Naive thymus-derived CD8-positive, alpha-beta T cell (primary cell): ENCODE measurements around the gene BTBD19. TPM values are rescaled to one million over a fixed set of nuclear protein-coding genes. Genes with fewer than 3 reads are reported as not detected.
A peak's percentile ranks its signal among the peaks of the same experiment; 100 is the strongest.
"Not testable (repeated sequence)": the region's sequence is repeated elsewhere in the genome, so short reads cannot be mapped to it uniquely, and the experiment has no call there.

ENCODE experiments used
- ATAC-seq, 2 donors: fragments of 150-1000 bp; cut with Tn5 transposase in 1 of 2; sonication (Bioruptor Pico), chemical (Tn5 transposase) in 1 of 2; 1 replicate in 1 of 2; 2 replicates in 1 of 2; pipeline ENCODE4 v1.10.0; 2021; ENCODE audit warnings: mild to moderate bottlenecking in 2 of 2, moderate library complexity in 2 of 2
- POLR2A ChIA-PET: fragments of 350-600 bp; sonication (Branson Sonifier 250); formaldehyde crosslinking; loops from one replicate; lab custom pipeline; 2021; ENCODE audit warnings: antibody characterized with exemption; lab: Charles Lee
- DNase-seq, 10 donors: peaks; one replicate each; pipeline versions ENCODE4 v3.0.0 to v3.0.0-alpha.2; 2020 to 2022
- H3K27ac Mint-ChIP-seq, 10 donors: one replicate each; pipeline ENCODE4 v1.8.0; 2020 to 2022; ENCODE audit warnings: mild to moderate bottlenecking in 10 of 10, mixed read lengths in 10 of 10, moderate library complexity in 4 of 10, inconsistent platforms in 1 of 10
- H3K27me3 Mint-ChIP-seq, 5 donors: one replicate each; pipeline ENCODE4 v1.8.0; 2021 to 2022; ENCODE audit warnings: mixed read lengths in 5 of 5
- H3K36me3 Mint-ChIP-seq, 3 donors: one replicate each; pipeline ENCODE4 v1.8.0; 2020 to 2022; ENCODE audit warnings: mixed read lengths in 3 of 3, mild to moderate bottlenecking in 2 of 3, inconsistent platforms in 1 of 3
- H3K4me1 Mint-ChIP-seq, 4 donors: one replicate each; pipeline ENCODE4 v1.8.0; 2021 to 2022; ENCODE audit warnings: mixed read lengths in 4 of 4
- H3K4me3 Mint-ChIP-seq, 10 donors: one replicate each; pipeline ENCODE4 v1.8.0; 2020 to 2022; ENCODE audit warnings: mild to moderate bottlenecking in 10 of 10, mixed read lengths in 10 of 10, moderate library complexity in 6 of 10, inconsistent platforms in 1 of 10
- H3K9me3 Mint-ChIP-seq, 9 donors: one replicate each; pipeline ENCODE4 v1.8.0; 2020 to 2022; ENCODE audit warnings: mixed read lengths in 9 of 9, mild to moderate bottlenecking in 3 of 9, inconsistent platforms in 1 of 9, moderate library complexity in 1 of 9
- polyA plus RNA-seq, 3 donors: library from polyadenylated mRNA; unstranded; fragments of 300-500 nt; fragmentation: Illumina TruSeq; gene quantifications; one replicate each; pipeline ENCODE4 v1.2.3, GENCODE V29; 2021
- total RNA-seq, 8 experiments: library from RNA in 2 of 8; stranded (reverse) in 2 of 8; gene quantifications; one replicate each; pipeline ENCODE4 v1.2.3 and lab custom pipeline; 2021 to 2026

The BTBD19 gene
- total and polyA plus RNA-seq, 5 experiments from 2014 or later = 0.16 to 8.8 (median 0.47) TPM

DNA sequence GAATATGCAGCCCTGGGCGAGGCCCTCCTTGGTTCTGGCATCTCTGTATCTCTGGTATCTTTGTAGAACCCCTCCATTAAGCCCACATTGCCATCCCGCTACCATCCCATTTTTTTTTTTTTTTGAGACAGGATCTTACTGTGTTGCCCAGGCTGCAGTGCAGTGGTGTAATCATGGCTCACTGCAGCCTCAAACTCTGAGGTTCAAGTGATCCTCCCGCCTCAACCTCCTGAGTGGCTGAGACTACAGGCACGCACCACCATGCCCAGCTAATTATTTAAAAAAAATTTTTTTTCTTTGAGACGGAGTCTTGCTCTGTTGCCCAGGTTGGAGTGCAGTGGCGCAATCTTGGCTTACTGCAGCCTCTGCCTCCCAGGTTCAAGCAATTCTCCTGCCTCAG lies 16.1 kb downstream of the BTBD19 start:
- peak in 1 of 10 donors; percentile 3 for DNase-seq
- not testable (repeated sequence) for H3K27me3 Mint-ChIP-seq, H3K9me3 Mint-ChIP-seq, H3K36me3 Mint-ChIP-seq, H3K27ac Mint-ChIP-seq, ATAC-seq, H3K4me3 Mint-ChIP-seq
- peaks cover 13 to 24% (median 20%) of the 10 kb centered on the region in 4 donors for H3K4me1 Mint-ChIP-seq
- POLR2A ChIA-PET = interaction anchor here (8.4 kb wide), 1 partner anchor 20 kb away, joined by 590 read pairs; the partner anchor contains the start of genes BTBD19, DYNLT4 and PLK3

DNA sequence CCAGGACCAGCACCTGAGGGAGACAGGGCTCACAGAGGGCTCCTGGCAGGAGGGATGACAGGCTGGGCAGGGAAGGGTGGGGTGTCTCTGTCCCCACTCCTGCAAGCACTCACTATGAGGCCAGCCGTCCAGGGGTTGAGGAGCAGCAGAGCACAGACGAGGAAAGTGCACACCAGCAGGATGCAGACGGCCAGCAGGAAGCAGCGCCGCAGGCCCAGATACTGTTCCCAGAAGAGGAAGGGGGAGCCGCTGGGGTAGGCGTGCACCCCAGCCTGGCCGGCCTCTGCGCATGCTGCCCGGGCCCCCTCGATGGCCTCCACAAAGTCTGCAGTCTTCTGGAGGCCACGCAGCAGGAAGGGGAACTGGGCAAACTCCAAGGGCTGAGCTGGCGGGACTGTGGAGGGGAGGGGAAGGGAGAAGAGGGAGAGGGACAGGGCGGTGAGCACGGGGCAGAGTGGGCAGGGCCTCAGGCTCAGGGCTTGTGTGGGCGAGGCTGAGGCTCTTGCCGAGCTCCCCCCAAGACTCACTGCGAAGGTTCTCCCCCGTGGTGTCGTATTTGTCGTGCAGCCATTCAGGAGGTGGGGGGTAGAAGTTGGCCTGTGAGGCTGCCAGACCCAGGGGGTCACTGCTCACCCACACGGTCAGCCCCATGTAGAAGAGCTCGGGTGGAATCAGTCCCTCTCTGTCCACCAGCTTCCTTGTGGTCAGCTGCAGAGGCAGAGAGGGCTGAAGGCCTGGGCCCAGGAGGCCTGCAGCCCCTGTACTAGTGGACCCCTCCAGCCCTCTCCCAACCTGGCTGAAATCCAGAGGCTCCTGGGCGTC lies 18.3 kb downstream of the BTBD19 start:
- ATAC-seq (no peak), DNase-seq (peak in 1 of 10 donors; percentile 50)
- no peaks in the 10 kb centered on the region for H3K9me3 Mint-ChIP-seq
- no peaks in the 10 kb centered on the region for H3K27me3 Mint-ChIP-seq
- no peak overlapping the region for H3K27ac Mint-ChIP-seq
- POLR2A ChIA-PET = interaction anchor here (0.6 to 2.8 kb wide), 6 partner anchors 9 to 146 kb away, joined by 3 to 18 read pairs (median 4); partner anchors contain the start of genes BEST4, BTBD19 and PLK3
- H3K4me1 Mint-ChIP-seq = peaks cover 0 to 2% (median 1%) of the 10 kb centered on the region in 4 donors
- no peaks in the 10 kb centered on the region for H3K36me3 Mint-ChIP-seq
- H3K4me3 Mint-ChIP-seq = no peak overlapping the region

DNA sequence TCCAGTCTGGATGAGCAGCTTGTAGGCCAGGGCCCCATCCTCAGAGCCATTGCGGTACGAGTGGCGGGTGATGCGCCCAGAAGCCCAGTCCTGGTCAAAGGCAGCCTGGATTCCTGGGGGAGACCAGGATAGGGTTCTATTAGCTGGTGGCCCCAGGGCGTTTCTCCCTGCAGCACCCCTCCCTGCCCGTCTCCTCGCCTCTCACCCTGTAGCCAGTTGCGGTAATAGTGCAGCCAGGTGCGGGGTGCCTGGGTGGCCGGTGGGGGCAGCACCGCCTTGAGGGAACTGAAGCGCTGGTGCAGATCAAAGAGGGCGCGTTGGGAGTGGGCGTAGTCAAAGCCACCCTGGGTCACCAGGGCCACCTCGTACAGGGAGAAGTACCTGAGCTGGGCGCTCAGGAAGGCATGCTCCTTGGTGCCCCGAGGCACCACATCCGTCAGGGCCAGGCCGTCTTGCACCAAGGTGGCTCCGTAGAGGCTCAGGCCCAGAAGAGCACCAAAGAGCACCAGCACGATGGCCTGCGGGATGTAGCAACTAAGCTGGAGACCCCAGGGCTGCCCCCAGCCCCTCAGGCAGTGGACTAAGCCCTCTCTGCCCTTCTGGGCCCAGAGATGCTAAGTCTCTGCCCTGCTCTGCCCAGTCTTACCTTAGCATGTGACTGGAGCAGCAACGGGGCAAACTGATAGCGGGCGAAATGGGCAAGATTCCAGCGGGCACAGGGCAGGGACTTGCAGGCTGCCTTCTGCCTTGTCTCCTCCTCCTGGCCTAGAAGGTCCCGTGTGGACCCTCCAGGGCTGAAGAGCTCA lies 19.1 kb downstream of the BTBD19 start:
- H3K27ac Mint-ChIP-seq = peak overlapping the region in 1 of 10 donors; percentile 17
- no peaks in the 10 kb centered on the region for H3K9me3 Mint-ChIP-seq
- no peak overlapping the region for H3K4me3 Mint-ChIP-seq
- peak in 1 of 10 donors; percentile 45 for DNase-seq
- ATAC-seq = no peak
- no peaks in the 10 kb centered on the region for H3K27me3 Mint-ChIP-seq
- H3K36me3 Mint-ChIP-seq = no peaks in the 10 kb centered on the region
- H3K4me1 Mint-ChIP-seq = peaks cover 0 to 1% (median under 1%) of the 10 kb centered on the region in 4 donors
- POLR2A ChIA-PET = interaction anchor here (0.6 to 2.8 kb wide), 5 partner anchors 18 to 97 kb away, joined by 3 to 18 read pairs (median 5); partner anchors contain the start of genes BTBD19, PLK3 and RNU5D-1

DNA sequence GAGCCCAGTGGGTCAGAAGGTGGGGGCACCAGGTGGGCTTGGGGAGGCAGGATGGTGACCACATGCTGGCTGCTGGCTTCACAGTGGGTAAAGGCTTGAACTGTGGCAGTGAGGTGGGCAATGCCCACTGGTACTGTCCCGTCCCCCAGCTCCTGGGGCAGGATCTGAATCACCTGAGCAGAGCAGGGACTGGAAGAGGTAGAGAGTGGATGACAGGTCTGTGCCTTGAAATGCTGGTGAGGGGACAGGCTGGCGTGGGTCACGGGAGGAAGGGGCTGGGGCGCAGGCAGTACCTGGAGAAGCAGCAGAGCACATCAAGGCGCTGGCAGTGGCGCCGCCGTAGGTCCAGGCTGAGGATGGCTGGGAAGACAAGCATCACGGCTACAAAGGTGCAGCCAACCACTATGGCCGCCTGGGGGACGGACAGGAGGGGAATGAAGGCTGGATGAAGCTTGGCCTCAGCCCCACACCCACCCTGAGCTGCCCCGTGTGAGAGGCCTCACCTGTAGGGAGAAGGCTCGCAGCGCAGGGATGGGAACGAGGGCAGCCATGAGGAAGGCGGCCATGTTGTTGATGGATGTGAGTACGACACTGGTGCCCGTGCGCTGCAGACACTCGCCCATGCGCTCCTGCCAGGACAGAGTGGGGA lies 19.8 kb downstream of the BTBD19 start:
- H3K36me3 Mint-ChIP-seq = no peaks in the 10 kb centered on the region
- peak overlapping the region in 3 of 10 donors; percentile 17 to 85 (median 52) for H3K27ac Mint-ChIP-seq

DNA sequence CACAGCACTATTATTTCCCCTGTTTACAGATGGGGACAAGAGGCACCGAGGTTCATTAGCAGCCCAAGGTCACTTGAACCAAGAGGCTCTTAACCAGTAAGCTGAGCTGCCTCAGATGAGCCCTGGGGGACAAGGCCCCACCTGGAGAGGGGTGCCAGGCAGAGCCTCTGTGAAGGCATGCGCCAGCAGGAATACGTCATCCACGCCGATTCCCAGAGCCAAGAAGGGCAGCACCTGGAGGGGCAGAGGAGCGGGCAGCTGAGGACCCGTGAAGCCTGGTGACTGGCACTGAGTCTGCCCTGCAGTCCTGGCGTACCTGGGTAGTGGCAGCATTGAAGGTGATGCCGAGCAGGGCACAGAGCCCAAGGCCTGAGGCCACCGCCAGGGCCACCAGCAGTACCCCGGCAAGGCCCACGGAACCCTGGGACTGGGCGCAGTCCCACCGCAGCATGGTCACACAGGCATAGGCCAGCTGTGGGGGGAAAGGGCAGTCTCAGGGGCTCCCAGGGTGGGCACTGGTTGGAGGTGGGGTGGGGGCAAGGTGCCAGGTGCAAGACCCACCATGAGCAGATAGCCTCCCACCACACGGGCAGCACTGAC lies 20.6 kb downstream of the BTBD19 start:
- Mint-ChIP-seq H3K27me3 (no peaks in the 10 kb centered on the region), H3K9me3 (no peaks in the 10 kb centered on the region), H3K4me3 (no peak overlapping the region), H3K4me1 (peaks cover 0 to 3% (median 1%) of the 10 kb centered on the region in 4 donors), H3K27ac (no peak overlapping the region), H3K36me3 (no peaks in the 10 kb centered on the region)
- ATAC-seq (no peak), DNase-seq (peak in 1 of 10 donors; percentile 62)
- POLR2A ChIA-PET = interaction anchor here (0.7 to 2.0 kb wide), 4 partner anchors 9 to 53 kb away, joined by 3 to 8 read pairs (median 4); partner anchors contain the start of gene RPS8

More for the DNA sequence above, 19.8 kb downstream of the BTBD19 start:
- no peak for ATAC-seq
- DNase-seq = peak in 1 of 10 donors; percentile 54
- H3K4me3 Mint-ChIP-seq = no peak overlapping the region
- no peaks in the 10 kb centered on the region for H3K27me3 Mint-ChIP-seq
- no peaks in the 10 kb centered on the region for H3K9me3 Mint-ChIP-seq
- POLR2A ChIA-PET = interaction anchor here (0.6 to 2.8 kb wide), 4 partner anchors 19 to 97 kb away, joined by 3 to 18 read pairs (median 5); partner anchors contain the start of genes PLK3 and RNU5D-1
- peaks cover 0 to 1% (median 1%) of the 10 kb centered on the region in 4 donors for H3K4me1 Mint-ChIP-seq

DNA sequence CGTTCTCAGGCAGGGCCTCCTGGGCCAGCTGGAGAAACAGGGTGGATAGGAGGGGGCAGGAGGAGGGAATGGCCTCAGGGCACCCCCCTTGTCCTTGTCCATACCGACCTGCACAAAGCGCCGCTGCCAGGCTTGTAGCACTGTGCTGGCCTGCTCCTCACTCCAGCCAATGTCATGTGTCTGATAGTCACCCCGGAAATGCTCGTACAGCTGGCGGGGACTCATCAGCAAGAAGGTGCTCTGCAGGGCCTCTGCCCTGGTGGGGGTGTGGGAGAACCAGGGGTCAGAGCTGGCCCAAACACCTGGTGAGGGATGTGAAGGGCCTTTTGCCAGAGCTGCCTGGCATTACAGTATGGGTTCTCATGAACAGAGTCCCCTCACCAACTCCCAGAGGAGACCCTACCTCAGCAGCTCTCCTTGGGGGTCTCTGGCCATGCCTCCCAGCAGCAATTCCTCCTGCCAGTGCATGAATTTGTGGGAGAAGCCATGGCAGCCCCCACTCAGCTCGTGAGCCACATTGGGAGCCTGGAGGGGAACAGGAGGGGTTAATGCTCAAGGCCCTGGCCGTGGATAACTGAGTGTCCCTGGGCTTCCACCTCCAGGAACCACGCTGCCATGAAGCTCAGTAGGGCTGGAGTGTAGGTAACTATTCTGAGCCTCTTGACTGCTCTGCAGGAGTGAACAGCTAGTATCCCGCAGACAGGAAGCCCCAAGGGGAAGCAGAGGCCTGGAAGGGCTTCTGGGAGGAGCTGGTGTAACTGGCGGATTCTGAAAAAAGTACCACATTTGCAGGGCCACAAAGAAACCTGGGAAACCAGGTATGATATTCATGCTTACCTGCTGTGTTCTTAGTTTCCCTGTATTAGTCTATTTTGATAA lies 21.4 kb downstream of the BTBD19 start:
- no peak overlapping the region for H3K27ac Mint-ChIP-seq
- no peaks in the 10 kb centered on the region for H3K9me3 Mint-ChIP-seq
- H3K27me3 Mint-ChIP-seq = no peaks in the 10 kb centered on the region

DNA sequence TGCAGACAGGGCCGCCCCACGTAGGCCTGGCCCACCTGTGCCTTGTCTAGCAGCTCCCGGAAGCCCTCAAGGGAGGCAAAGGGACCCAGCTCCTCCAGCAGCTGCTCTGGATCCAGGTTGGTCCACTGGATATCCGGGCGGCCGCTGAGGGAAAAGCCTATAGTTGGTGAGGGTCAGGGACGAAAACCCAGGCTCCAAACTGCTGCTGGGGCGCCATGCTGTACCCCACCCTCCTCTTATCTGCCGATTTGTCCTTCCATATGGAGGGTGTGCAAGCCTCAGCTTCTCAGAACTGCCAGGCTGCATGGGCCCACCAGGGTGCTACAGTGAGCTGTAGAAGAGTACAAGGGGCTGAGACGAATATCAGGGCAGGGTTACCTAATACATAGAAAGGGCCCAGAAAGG lies 22.6 kb downstream of the BTBD19 start:
- ATAC-seq (no peak), DNase-seq (peak in 1 of 10 donors; percentile 59)
- Mint-ChIP-seq H3K27ac (no peak overlapping the region), H3K9me3 (no peaks in the 10 kb centered on the region), H3K27me3 (peaks cover 0 to under 1% (median 0%) of the 10 kb centered on the region in 5 donors), H3K36me3 (no peaks in the 10 kb centered on the region), H3K4me3 (no peak overlapping the region), H3K4me1 (peaks cover 5 to 8% (median 6%) of the 10 kb centered on the region in 4 donors)
- POLR2A ChIA-PET = interaction anchor here (0.6 to 2.2 kb wide), 8 partner anchors 9 to 167 kb away, joined by 3 to 11 read pairs (median 4); partner anchors contain the start of genes BTBD19 and PLK3

More for the DNA sequence above, 21.4 kb downstream of the BTBD19 start:
- ATAC-seq (no peak), DNase-seq (peak in 1 of 10 donors; percentile 35)
- peaks cover 0 to 3% (median 1%) of the 10 kb centered on the region in 4 donors for H3K4me1 Mint-ChIP-seq
- no peak overlapping the region for H3K4me3 Mint-ChIP-seq
- no peaks in the 10 kb centered on the region for H3K36me3 Mint-ChIP-seq
- POLR2A ChIA-PET = interaction anchor here (0.6 to 2.2 kb wide), 8 partner anchors 7 to 143 kb away, joined by 3 to 11 read pairs (median 4); partner anchors contain the start of genes BTBD19, PLK3 and RPS8

DNA sequence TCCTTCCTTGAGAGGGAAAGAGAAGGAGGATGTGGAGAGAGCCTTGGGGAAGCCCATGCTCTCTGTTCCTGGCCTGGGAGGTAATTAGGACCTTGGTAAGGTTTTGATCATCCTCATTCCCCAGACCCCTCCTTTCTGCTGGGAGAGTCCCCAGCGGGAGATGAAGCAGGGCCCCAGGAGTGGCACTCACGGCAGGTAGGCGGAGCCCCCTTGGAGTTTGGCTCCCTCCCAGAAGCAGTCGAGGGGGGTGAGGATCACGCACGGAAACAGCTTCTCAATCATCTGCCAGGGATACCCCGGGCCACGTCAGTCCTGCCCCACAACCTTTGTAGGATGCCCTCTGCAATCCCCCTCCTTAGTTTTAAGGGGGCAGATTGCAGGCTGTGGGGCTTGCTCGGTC lies 23.2 kb downstream of the BTBD19 start:
- H3K4me3 Mint-ChIP-seq = no peak overlapping the region
- POLR2A ChIA-PET = interaction anchor here (0.9 to 2.2 kb wide), 3 partner anchors 12 to 100 kb away, joined by 3 to 11 read pairs (median 4); partner anchors contain the start of gene PLK3
- peaks cover 0 to 2% (median 0%) of the 10 kb centered on the region in 5 donors for H3K27me3 Mint-ChIP-seq
- H3K9me3 Mint-ChIP-seq = no peaks in the 10 kb centered on the region
- ATAC-seq (no peak), DNase-seq (peak in 1 of 10 donors; percentile 44)
- peak overlapping the region in 1 of 10 donors; percentile 27 for H3K27ac Mint-ChIP-seq
- no peaks in the 10 kb centered on the region for H3K36me3 Mint-ChIP-seq
- peaks cover 7 to 11% (median 8%) of the 10 kb centered on the region in 4 donors for H3K4me1 Mint-ChIP-seq

DNA sequence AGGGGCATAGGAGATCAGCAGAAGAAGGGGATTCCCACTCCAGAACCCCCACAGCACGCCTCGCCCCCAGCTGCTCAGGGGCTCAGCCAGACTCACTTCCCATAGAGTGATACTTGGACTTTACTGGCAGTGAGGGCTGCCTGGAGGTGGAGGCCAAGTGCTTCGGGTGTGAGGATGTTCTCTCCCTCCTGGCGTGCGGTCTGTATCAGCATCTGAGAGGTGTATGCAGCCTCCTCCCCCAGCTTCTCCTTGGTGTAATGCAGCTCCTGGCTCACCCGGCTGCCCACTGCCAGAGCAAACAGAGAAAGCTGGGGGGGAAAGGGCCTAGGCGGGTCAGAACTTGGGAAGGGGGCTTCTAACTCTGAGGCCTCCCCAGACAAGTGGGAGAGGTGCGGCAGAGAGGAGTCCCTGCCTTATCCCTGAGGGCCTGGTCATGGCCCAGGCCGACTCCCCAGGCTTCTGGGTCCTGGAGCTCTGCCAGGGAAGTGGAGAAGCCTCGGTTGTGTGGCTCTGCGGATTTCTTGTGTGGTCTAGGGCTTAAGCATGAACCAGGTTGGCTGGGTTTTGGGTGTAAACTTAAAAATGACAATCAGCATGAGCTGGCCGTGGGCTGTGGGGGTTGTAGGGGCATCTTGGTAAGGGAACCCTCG lies 23.9 kb downstream of the BTBD19 start:
- no peaks in the 10 kb centered on the region for H3K9me3 Mint-ChIP-seq
- peak overlapping the region in 3 of 10 donors; percentile 27 to 70 (median 57) for H3K27ac Mint-ChIP-seq
- ATAC-seq (no peak), DNase-seq (peak in 1 of 10 donors; percentile 41)
- H3K36me3 Mint-ChIP-seq = no peaks in the 10 kb centered on the region
- peaks cover 0 to 3% (median 0%) of the 10 kb centered on the region in 5 donors for H3K27me3 Mint-ChIP-seq
- H3K4me1 Mint-ChIP-seq = peaks cover 7 to 11% (median 9%) of the 10 kb centered on the region in 4 donors
- H3K4me3 Mint-ChIP-seq = no peak overlapping the region
- POLR2A ChIA-PET = interaction anchor here (0.6 to 1.2 kb wide), 2 partner anchors 101 to 610 kb away, joined by 3 read pairs; no protein-coding TSS in a partner anchor

DNA sequence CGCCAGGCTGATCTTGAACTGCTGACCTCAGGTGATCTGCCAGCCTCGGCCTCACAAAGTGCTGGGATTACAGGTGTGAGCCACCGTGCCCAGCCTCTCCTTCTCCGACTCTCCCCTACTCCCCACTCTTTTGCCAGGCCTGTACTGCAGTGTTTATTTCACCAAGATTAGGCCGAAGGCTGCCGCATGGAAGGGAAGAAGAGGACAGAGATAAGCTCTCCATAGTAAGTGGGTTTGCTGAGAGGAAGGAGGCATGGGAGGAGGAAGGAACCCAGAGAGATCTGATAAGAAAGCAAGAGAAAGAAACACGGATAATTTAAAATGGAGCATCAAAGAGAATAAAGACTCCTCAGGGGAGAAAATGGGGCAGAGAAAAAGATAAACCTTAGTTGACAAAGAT lies 26.0 kb downstream of the BTBD19 start:
- Mint-ChIP-seq H3K36me3 (no peaks in the 10 kb centered on the region), H3K4me3 (no peak overlapping the region)

More for the DNA sequence above, 26.0 kb downstream of the BTBD19 start:
- Mint-ChIP-seq H3K27me3 (peaks cover 0 to 3% (median 0%) of the 10 kb centered on the region in 5 donors), H3K27ac (peak overlapping the region in 1 of 10 donors; percentile 32), H3K4me1 (peaks cover 7 to 11% (median 9%) of the 10 kb centered on the region in 4 donors), H3K9me3 (no peaks in the 10 kb centered on the region)
- POLR2A ChIA-PET = interaction anchor here (0.9 to 2.7 kb wide), 3 partner anchors 13 to 34 kb away, joined by 3 to 19 read pairs (median 17); partner anchors contain the start of gene PLK3
- peak in 1 of 10 donors; percentile 8 for DNase-seq
- no peak for ATAC-seq
